LNCaP clone FGC (cell line): ENCODE results near the gene ERCC5.

Source experiments
- DNase-seq: peaks from one replicate; pipeline ENCODE4 v3.0.0-alpha.2; 2011; ENCODE audit warnings: low read depth
- H3K4me3 ChIP-seq: 2 replicates; pipeline ENCODE4 v1.5.1; 2011; ENCODE audit warnings: mild to moderate bottlenecking, low read depth, low read length, control low read depth
- TF ChIP-seq, protein P1 (sequence below): IDR thresholded peaks from 2 replicates; pipeline ENCODE4 v1.5.1; 2012; ENCODE audit warnings: mild to moderate bottlenecking; ENCODE audit not compliant: control insufficient read depth, insufficient read depth; ENCODE audit errors: extremely low read depth

Gene ERCC5

GRCh38 chr13:102881819-102882686, 36.2 kb downstream of the ERCC5 start:
- no peak overlapping the region for H3K4me3 ChIP-seq
- DNase-seq = peak; percentile 46
- TF ChIP-seq, protein P1, sequence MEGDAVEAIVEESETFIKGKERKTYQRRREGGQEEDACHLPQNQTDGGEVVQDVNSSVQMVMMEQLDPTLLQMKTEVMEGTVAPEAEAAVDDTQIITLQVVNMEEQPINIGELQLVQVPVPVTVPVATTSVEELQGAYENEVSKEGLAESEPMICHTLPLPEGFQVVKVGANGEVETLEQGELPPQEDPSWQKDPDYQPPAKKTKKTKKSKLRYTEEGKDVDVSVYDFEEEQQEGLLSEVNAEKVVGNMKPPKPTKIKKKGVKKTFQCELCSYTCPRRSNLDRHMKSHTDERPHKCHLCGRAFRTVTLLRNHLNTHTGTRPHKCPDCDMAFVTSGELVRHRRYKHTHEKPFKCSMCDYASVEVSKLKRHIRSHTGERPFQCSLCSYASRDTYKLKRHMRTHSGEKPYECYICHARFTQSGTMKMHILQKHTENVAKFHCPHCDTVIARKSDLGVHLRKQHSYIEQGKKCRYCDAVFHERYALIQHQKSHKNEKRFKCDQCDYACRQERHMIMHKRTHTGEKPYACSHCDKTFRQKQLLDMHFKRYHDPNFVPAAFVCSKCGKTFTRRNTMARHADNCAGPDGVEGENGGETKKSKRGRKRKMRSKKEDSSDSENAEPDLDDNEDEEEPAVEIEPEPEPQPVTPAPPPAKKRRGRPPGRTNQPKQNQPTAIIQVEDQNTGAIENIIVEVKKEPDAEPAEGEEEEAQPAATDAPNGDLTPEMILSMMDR = no peak

DNA sequence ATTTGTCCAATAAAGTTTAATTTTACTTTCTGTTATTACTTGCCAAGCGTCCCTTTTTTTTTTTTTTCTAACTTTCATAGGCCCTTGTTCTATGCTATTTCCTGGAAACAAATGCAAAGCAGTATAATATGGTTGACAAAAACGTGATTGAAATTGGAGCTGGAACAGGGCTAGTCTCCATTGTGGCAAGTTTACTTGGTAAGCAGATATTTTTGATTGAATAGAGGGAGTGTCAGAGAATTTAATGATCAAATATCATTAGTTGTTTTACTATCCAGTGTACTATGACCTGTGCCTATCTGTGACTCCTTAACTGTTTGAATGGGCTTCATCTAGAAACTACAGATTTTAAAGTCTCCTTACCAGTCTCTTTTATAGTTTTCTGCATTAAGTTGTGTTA, 46.7 kb downstream of the ERCC5 start:
- no peak overlapping the region for H3K4me3 ChIP-seq
- TF ChIP-seq, protein P1 = no peak
- no peak for DNase-seq

DNA sequence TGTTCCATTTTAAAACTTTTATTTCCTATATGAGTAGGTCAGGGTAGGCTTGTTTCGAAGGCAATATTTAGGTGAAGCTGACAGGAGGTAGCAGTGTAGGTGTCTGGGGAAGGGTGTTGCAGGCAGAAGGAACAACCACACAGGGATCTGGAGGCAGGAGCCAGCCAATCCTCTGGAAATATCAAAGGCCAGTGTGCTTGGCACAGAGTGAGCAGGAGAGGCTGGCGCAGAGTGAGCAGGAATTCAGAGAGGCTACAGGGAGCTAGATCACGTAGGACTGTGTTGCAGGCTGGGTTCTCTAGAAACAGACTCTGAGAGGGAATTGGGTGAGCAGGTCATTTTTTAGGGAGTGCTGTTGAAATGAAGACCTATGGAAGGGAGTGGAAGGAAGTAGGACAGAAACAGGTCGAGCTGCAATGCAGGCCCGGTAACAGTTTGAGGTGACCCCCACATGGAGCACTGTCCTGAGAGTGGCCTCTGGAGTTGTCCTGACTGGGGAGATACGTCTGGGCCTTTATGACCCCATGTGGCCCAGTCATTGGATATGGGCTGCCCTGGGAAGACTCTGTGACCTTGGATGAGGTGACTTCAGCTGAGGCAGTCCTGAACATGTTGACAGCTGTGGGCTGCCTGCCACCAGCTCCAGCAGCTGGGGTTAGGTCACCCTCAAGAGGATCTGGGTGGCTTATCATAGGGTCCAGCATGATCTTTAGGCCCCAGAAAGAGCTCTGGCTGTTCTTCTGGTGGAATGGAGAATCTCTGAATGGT, 51.7 kb downstream of the ERCC5 start:
- H3K4me3 ChIP-seq = no peak overlapping the region
- TF ChIP-seq, protein P1 = no peak
- DNase-seq = no peak

DNA sequence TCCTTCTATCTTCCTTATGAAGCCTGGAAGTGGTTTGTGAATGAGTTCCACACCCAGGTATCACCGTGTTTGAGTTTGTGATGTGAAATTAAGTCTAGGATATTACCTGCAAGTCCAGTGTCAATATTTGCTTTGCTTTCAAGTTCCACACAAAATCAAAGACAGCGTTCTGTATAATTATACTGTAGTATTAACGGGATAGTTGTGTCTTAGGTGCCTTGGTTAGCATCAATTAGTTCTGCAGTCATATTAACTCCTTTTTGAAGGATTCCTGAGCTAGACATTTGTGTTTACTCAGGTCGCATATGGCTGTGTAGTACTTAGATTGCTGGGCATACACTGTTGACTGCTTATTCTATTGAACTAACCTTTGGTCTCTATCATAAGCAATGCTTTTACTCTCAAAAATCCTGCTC, 54.4 kb downstream of the ERCC5 start:
- TF ChIP-seq, protein P1 = no peak
- DNase-seq = no peak
- no peak overlapping the region for H3K4me3 ChIP-seq

GRCh38 chr13:102901056-102901455, 55.2 kb downstream of the ERCC5 start:
- H3K4me3 ChIP-seq = no peak overlapping the region
- TF ChIP-seq, protein P1 = no peak
- DNase-seq = no peak

DNA sequence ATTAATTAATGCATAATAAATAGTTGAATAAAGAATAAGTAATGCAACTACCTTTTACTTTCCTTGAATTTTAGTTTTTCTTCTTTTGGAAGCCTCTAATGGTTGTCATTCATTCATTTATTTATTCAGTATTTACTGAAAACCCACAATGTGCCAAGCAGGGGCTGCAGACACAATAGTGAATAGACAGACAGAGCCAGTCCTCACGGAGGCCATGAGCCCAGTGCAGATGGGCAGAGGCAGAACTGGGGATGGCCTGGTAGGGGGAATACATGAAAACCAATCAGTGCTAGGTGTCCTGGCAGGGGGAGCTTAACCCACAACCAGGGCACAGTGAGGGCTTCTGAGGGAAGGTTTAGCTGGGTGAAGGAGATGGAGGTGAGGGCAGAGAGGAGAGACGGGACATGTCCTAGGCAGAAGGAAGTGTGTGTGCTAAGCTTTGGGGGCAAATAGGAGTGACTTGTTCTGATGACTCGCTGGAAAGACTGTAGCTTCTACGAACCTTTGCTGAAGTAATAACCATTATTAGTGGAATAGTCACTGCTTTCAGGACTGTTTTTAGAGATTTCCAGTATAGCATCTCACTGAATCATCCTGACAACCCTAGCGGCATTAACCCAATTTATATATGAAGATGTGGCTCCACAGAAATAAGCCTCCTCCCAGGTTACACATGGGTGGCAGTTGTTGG, 55.9 kb downstream of the ERCC5 start:
- TF ChIP-seq, protein P1 = no peak
- DNase-seq = no peak

More for the DNA sequence above, 55.9 kb downstream of the ERCC5 start:
- no peak overlapping the region for H3K4me3 ChIP-seq
